Endothelial cell (in vitro differentiated cells): ENCODE data around the gene ANO4. TPM values are rescaled to one million over a fixed set of nuclear protein-coding genes. Genes with fewer than 3 reads are reported as not detected.

Experiments used
- DNase-seq: peaks from one replicate; pipeline ENCODE4 v3.0.0; 2021; ENCODE audit warnings: low spot score
- H3K27ac Mint-ChIP-seq: one replicate; pipeline ENCODE4 v1.8.0; 2021; ENCODE audit warnings: mixed read lengths, inconsistent platforms; ENCODE audit not compliant: unreplicated experiment
- H3K27me3 Mint-ChIP-seq: one replicate; pipeline ENCODE4 v1.8.0; 2021; ENCODE audit warnings: mild to moderate bottlenecking, moderate library complexity, mixed read lengths, inconsistent platforms; ENCODE audit not compliant: unreplicated experiment
- H3K36me3 Mint-ChIP-seq: one replicate; pipeline ENCODE4 v1.8.0; 2021; ENCODE audit warnings: mild to moderate bottlenecking, low read depth, mixed read lengths, inconsistent platforms; ENCODE audit not compliant: unreplicated experiment
- H3K4me1 Mint-ChIP-seq: one replicate; pipeline ENCODE4 v1.8.0; 2021; ENCODE audit warnings: mild to moderate bottlenecking, mixed read lengths, inconsistent platforms; ENCODE audit not compliant: unreplicated experiment
- H3K4me3 Mint-ChIP-seq: one replicate; pipeline ENCODE4 v1.8.0; 2021; ENCODE audit warnings: mild to moderate bottlenecking, mixed read lengths, inconsistent platforms; ENCODE audit not compliant: unreplicated experiment
- H3K9me3 Mint-ChIP-seq: one replicate; pipeline ENCODE4 v1.8.0; 2021; ENCODE audit warnings: mixed read lengths, inconsistent platforms; ENCODE audit not compliant: unreplicated experiment
- CTCF ChIP-seq: fragments of 200-600 bp; sonication (generic); IDR thresholded peaks from one replicate; pipeline ENCODE4 v1.5.0; 2021; ENCODE audit warnings: antibody characterized with exemption; ENCODE audit not compliant: unreplicated experiment
- total RNA-seq: library from RNA; stranded (reverse); fragmentation: NEBNext Ultra II Directional; extraction: Animal tissue kit (Norgen Biotek cat#: 25700); gene quantifications from one replicate; pipeline ENCODE4 v1.2.1, GENCODE V29; 2021; ENCODE audit not compliant: unreplicated experiment

The ANO4 gene
- total RNA-seq, 1 donor from 2014 or later: 1.1 TPM

DNA sequence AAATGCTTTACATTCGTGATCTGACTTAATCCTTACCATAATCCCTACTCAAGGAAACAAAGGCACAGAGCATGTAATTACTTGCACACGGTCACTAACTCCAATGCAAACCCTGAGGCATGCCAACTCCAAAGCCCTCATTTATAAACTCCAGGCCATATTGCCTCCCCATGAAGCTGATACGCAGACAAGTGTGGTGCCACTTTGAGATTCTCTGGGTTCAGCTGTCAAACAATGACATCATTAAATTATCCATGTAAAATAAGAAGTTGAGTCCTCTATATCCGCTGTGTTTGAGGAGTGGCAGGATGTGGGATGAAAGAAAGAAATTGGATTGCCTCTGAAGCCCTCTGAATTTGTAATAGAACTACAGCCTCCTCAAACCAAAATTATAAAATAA lies 62.8 kb downstream of the ANO4 start:
- no peak overlapping the region for H3K27ac Mint-ChIP-seq
- no peaks in the 10 kb centered on the region for H3K9me3 Mint-ChIP-seq
- no peaks in the 10 kb centered on the region for H3K27me3 Mint-ChIP-seq
- no peak for TF ChIP-seq CTCF
- peaks cover 9% of the 10 kb centered on the region for H3K4me1 Mint-ChIP-seq
- H3K4me3 Mint-ChIP-seq: no peak overlapping the region
- no peaks in the 10 kb centered on the region for H3K36me3 Mint-ChIP-seq
- no peak for DNase-seq

DNA sequence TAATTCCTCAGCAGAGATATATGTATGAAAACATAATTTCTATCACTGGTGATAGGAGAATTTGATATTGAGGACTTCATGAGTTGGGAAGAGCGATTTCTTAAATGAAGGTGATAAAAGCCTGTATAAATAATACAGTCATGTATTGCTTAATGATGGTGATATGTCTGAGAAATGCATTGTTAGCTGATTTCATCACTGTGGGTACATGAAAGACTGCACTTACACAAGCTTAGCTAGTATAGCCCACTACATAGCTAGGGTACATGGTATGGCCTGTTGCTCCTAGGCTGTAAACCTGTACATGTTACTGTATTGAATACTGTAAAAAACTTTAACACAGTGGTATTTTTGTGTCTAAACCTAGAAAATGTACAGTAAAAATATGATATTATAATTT lies 63.4 kb downstream of the ANO4 start:
- Mint-ChIP-seq H3K27ac (no peak overlapping the region), H3K4me3 (no peak overlapping the region), H3K4me1 (peaks cover 14% of the 10 kb centered on the region), H3K9me3 (no peaks in the 10 kb centered on the region), H3K36me3 (no peaks in the 10 kb centered on the region), H3K27me3 (no peaks in the 10 kb centered on the region)
- no peak for TF ChIP-seq CTCF
- DNase-seq: no peak

DNA sequence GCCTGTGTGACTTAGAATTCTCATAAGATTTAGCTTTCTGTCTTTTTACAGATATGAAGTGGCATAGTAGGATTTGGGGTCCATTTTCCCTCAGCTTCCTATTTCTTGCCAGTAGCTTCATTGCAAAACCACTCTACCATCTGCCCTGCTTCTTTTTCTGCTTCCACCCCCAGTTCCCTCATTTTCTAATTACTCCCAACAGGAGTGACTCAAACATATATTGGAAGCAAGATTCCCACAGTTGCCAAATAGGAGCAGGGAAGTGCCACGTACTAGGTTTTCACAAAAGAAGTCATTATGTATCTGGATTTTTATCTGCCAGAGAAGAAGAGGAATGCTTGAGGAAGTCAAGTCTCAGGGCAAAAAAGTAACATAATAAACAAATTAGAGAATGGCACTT lies 64.1 kb downstream of the ANO4 start:
- H3K9me3 Mint-ChIP-seq: no peaks in the 10 kb centered on the region
- no peak overlapping the region for H3K27ac Mint-ChIP-seq
- H3K36me3 Mint-ChIP-seq: no peaks in the 10 kb centered on the region
- peaks cover 16% of the 10 kb centered on the region for H3K4me1 Mint-ChIP-seq
- TF ChIP-seq CTCF: no peak
- H3K4me3 Mint-ChIP-seq: no peak overlapping the region
- no peak for DNase-seq
- no peaks in the 10 kb centered on the region for H3K27me3 Mint-ChIP-seq

GRCh38 chr12:100859063-100859627 lies 64.6 kb downstream of the ANO4 start:
- no peak overlapping the region for H3K27ac Mint-ChIP-seq
- H3K4me3 Mint-ChIP-seq: no peak overlapping the region
- H3K4me1 Mint-ChIP-seq: peaks cover 15% of the 10 kb centered on the region
- TF ChIP-seq CTCF: no peak
- no peaks in the 10 kb centered on the region for H3K36me3 Mint-ChIP-seq
- no peaks in the 10 kb centered on the region for H3K27me3 Mint-ChIP-seq
- DNase-seq: no peak
- no peaks in the 10 kb centered on the region for H3K9me3 Mint-ChIP-seq

DNA sequence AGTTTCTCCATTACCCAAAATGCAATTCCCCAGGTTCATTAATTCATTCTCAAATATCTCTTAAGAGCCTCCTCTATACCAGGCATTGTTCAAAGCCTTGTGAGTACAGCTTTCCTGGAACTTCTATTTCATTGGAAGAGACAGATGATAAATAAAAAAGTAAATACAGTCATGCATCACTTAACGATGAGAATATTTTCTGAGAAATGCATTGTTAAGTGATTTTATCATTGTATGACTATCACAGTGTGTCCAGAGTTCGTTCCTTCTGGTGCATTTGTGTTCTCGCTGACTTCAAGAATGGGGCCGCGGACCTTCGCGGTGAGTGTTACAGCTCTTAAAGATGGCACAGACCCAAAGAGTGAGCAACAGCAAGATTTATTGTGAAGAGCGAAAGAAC lies 66.0 kb downstream of the ANO4 start:
- Mint-ChIP-seq H3K36me3 (no peaks in the 10 kb centered on the region), H3K27me3 (no peaks in the 10 kb centered on the region), H3K4me1 (peaks cover 9% of the 10 kb centered on the region), H3K9me3 (no peaks in the 10 kb centered on the region), H3K4me3 (no peak overlapping the region), H3K27ac (no peak overlapping the region)
- no peak for DNase-seq
- no peak for TF ChIP-seq CTCF
